Measurements from ENCODE around the gene RASSF5. TPM values are rescaled to one million over a fixed set of nuclear protein-coding genes. Genes with fewer than 3 reads are reported as not detected.
"Not testable (repeated sequence)": the region's sequence is repeated elsewhere in the genome, so short reads cannot be mapped to it uniquely, and the experiment has no call there.

Gene RASSF5
- total RNA-seq, 1 donor from 2014 or later: 35.5 TPM

DNA sequence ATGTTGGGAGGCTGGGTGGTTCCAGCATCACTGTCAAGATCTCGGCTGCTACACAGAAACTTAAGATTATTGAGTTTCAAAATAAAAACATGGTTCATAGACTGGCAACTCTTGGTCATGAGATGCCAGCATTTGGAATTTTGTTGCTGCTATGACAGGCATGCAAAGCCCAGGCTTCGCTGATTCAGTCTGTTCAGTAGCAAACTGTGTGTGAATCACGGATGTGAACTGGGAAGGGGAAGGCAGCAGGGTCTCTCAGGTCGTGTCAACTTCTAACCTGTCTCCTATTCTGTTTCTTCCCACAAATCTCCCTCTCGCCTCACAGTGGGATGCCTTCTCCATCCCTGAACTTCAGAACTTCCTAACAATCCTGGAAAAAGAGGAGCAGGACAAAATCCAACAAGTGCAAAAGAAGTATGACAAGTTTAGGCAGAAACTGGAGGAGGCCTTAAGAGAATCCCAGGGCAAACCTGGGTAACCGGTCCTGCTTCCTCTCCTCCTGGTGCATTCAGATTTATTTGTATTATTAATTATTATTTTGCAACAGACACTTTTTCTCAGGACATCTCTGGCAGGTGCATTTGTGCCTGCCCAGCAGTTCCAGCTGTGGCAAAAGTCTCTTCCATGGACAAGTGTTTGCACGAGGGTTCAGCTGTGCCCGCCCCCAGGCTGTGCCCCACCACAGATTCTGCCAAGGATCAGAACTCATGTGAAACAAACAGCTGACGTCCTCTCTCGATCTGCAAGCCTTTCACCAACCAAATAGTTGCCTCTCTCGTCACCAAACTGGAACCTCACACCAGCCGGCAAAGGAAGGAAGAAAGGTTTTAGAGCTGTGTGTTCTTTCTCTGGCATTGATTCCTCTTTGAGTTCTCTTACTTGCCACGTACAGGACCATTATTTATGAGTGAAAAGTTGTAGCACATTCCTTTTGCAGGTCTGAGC is 79.4 kb downstream of the RASSF5 start:
- no peak for DNase-seq (ENCODE audit: low spot score)

DNA sequence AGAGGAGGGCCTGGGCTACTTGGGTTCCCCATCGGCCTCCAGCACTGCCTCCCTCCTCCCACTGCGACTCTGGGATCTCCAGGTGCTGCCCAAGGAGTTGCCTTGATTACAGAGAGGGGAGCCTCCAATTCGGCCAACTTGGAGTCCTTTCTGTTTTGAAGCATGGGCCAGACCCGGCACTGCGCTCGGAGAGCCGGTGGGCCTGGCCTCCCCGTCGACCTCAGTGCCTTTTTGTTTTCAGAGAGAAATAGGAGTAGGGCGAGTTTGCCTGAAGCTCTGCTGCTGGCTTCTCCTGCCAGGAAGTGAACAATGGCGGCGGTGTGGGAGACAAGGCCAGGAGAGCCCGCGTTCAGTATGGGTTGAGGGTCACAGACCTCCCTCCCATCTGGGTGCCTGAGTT is 80.6 kb downstream of the RASSF5 start:
- no peak for DNase-seq (ENCODE audit: low spot score)

DNA sequence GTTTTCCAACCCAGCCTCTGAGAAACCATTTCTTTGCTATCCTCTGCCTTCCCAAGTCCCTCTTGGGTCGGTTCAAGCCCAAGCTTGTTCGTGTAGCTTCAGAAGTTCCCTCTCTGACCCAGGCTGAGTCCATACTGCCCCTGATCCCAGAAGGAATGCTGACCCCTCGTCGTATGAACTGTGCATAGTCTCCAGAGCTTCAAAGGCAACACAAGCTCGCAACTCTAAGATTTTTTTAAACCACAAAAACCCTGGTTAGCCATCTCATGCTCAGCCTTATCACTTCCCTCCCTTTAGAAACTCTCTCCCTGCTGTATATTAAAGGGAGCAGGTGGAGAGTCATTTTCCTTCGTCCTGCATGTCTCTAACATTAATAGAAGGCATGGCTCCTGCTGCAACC is 81.2 kb downstream of the RASSF5 start:
- no peak for DNase-seq (ENCODE audit: low spot score)

DNA sequence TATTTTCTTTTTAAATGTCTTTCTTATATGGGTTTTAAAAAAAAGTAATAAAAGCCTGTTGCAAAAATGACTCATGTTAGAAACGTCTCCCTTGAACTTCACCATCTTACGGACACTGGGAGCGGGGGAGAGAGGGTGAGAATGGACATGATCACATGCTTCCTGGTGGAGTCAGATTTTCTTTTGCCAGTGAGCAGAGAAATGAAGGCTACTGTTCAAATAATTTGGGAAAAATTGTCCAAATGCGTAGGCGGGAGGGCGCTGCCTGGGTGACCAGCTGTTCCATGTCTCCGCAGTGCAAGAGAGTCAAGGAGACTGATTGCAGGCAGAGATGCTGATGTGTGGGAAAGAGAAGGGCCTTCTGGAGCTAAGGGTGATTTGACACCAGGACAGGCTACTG is 81.9 kb downstream of the RASSF5 start:
- no peak for DNase-seq (ENCODE audit: low spot score)

DNA sequence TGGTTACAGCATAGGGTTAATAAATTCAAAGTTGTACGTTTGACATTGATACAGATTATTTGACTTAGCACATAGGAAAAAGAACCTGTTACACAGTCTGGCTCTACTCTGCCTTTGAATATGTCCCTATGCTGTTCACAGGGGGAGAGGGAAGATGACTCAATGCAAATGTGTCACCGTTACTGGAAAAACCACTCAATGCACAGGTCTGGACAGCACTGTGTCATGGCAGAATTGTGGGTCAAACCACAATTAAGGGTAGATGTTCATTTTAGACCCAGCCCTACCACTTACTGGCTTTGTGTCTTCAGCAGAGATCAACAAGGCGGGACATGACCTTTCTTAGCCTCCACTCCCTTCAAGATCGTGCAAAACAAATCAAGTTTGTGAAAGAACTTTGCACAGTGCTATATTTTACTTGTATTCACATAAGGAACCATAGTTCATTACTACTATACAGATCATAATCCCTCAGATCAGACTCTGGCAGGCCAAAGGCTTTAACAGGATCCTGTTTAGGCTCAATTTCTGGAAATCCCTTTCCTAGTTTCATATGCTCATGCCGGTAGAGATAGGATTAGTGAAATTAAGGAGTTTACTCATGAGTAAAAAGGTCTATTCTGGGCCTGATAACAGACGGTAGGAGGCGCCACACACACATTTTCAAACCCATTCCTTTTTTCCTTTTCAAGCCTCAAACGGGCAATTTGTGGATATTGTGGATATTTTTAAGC is 82.9 kb downstream of the RASSF5 start:
- DNase-seq (ENCODE audit: low spot score): no peak

DNA sequence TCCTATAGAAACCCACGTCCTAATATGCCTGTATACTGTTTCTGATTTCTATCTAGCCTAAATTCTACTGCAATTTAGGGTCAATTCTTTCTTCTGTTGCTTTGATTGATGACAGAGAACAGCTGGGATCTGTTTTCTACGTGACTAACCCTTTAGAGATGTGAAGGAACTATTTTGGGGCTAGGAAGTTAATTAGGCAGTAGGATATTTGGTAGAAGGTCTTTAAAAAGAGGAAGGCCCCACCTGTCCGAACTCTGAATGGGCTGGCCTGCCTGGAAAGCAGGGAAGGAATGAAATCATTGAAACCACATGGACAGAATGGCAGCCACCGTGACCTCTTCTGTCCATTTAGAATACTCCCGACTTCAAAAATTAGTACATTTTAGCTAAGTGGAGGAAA is 83.9 kb downstream of the RASSF5 start:
- DNase-seq (ENCODE audit: low spot score): no peak

DNA sequence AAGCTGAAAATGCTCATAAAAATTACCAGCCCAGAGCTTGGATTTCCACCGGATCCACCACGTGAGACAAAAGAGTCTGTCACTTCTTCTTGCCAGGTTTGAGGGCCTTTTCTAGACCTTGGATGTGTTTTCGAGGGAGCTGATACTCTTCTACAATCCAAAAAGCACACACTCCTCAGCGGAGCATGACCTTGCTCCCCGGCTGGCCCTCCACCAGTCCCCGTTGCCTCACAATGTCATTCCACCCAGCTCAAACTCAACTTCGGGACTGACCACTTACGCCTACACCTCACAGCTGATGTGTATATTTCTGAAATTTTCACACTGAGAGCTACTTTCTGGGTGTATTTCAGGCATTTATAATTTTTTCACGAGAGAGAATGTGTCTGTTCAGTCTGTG is 84.4 kb downstream of the RASSF5 start:
- no peak for DNase-seq (ENCODE audit: low spot score)

DNA sequence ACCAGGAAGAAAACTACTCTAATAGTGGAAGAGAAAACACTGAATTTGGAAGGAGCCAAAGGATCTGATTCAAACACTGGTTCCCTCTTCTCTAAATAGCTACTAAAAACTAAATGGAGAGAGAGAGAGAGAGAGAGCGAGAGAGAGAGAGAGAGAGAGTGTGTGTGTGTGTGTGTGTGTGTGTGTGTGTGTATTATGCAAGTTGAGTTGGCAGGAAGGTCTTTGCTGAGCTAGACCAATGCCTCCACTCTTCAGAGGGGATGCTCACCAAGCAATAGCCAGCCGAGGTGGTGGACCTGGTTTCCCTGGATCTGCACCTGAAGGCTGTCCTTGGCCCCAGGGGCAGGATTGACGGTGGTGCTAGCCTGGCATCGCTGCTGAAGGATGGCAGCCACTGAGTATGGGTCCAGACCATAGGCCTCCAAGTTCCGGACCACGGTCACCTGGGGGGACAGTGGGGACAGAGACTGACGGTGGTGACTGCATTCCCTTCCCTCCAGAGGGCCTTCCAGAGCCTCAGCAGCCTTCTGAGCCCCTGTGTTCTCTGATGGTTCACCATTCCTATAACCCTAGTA is 86.1 kb downstream of the RASSF5 start:
- DNase-seq (ENCODE audit: low spot score): no peak

DNA sequence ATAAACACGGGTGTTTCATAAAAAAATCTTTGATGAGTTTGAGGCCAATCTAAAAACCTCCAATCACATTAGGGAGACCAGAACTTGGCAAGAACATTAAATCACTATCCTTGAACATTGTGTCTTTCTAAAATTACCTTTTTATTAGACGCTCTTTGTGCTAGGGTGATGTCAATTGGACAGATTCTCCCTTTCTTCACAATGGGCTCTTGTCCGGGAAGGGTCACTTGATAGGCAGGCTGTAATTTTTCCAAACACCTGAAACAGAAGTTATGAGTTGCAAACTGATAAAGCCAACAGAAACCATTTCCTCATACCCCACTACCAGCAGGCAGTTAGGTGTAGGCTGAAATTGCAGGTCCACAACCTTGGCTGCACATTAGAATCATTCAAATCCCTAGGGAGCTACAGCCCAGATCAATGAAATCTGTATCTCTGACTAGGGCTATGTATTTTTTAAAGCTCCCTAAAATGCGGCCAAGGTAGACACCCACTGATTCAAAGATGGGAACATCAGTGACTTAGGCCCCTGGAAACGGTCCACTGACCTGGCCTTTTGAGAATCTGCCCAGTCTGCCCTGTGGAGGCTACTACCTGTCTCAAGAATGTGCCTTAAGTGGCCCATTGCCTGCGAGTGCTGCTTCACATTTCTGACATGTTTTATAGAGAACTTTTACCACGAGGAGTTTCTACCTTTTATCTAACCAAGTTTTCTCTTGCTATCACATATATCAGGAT is 88.4 kb downstream of the RASSF5 start:
- no peak for DNase-seq (ENCODE audit: low spot score)

DNA sequence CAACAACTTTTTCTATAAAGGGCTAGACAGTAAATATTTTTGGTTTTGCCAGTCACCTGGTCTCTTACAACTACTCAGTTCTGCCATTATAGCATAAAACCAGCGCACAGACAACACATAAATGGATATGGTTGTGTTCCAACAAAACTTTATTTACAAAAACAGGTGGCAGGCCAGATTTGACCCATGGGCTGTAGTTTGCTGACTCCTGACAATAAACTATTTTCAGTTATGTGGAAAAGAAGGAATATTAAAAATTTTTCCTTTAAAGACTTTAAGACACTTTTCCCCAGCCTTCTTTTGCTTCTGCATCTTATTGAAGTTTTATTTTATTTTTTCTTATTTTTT is 89.0 kb downstream of the RASSF5 start:
- no peak for DNase-seq (ENCODE audit: low spot score)

DNA sequence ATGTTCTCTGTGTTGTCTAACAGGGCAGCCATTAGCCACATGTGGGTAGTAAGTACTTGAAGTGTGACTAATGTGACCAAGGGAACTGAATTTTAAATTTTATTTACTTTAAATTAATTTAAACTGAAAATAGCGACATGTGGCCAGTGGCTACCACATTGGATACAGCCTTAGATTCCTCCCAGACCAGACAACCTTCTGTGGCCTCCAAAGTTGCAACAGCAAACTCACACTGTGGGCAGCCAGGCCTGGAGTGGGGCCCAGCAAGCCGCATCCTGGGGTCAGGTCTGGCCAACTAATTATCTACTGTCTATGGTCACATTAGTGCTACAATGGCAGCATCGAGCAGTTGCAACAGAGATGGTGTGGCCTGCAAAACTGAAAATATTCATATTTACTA is 93.2 kb downstream of the RASSF5 start:
- DNase-seq (ENCODE audit: low spot score): no peak

DNA sequence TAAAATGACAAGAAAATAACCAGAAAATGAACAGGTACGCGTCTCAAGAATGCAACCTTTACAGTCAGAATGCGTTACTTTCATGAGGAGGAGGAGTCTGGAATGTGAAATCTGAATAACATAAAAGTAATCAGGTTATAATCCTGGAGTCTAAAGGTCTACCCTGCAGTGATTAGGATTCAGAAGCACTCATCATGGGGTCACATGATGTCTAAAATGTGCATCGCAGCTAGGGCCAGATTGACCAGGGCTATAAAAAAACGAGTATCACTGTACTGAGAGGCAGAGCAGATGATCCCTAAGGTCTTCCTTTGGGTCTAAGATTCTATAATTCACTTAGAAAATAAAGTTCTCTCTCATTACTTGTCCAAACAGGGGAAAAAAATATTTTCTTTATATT is 97.5 kb downstream of the RASSF5 start:
- no peak for DNase-seq (ENCODE audit: low spot score)

DNA sequence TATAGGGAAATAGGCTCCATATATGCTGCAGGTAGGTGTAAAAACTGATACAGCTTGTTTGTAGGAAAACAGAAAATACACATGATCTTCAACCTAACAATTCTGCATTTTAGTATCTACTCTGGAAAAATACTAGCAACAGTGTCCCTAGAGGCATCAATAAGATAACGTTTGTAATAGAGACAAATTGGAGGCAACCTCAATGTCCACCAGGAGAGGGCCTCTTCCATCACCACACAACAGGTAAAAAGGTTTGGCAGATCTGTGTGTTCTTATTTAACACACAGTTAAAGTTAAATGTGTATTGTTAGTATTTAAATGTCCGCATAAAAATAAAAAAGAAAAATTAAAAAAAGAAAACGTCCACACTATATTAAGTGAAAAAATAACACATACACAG is 99.5 kb downstream of the RASSF5 start:
- DNase-seq (ENCODE audit: low spot score): no peak

DNA sequence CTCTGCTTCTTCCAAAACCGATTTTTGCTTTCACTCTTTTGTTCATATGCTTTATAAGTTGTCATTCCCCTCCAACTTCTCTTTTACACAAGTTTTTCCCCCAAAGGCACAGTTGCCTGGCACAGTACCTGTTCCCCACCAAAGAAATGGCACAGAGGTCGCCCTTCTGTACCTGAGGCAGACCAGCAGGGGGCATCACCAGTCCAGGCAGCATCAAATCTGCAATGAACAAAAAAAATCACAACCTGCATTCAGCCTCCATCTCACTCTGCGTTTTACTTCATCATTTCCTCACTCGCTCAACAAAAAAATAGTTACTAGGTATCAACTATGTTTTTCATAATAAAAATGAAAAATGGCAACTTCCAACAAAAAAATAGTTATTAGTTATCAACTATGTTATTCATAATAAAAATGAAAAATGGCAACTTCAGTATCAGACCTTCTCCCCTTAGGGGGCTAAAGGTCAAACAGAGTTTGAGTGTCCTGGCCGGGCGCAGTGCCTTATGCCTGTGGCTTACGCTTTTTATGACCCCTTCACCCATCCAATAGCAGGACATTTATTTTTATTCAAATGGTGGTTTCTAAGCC is 100.9 kb downstream of the RASSF5 start:
- no peak for DNase-seq (ENCODE audit: low spot score)

DNA sequence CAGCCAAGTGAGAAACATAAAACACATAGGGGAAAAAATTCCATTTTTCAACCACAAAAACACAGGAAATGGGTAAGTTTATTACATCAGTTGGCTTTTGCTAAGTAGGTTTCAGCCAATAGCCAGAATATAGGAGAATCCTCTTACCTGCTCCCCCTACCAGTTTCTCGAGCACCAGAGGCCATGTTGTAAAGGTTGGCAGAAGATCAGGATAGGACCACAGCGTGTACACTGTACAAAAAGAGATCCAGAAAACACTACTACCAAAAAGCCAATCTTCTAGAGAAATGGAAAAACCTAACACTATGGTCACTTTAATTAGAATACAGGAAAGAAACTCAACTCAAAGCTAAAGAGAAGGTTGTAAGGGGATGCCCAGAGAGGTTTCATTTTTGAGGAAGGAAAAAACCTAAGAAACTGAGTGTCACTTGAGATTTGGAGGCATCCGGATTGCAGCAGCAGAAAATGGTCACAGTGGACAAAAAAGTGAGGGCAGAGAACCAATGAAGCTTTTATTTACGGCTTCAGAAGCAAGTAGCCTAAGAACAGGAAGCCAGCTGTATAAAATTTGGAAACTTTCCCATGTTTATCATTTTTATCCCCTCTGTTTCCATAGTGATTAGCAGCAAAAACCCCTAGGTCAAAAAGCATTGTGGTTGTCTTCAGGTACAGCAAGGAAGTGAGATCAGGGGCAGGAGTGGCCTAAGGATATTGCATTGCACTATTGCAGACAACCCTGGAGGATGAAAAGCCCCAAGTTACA is 102.1 kb downstream of the RASSF5 start:
- DNase-seq (ENCODE audit: low spot score): no peak

DNA sequence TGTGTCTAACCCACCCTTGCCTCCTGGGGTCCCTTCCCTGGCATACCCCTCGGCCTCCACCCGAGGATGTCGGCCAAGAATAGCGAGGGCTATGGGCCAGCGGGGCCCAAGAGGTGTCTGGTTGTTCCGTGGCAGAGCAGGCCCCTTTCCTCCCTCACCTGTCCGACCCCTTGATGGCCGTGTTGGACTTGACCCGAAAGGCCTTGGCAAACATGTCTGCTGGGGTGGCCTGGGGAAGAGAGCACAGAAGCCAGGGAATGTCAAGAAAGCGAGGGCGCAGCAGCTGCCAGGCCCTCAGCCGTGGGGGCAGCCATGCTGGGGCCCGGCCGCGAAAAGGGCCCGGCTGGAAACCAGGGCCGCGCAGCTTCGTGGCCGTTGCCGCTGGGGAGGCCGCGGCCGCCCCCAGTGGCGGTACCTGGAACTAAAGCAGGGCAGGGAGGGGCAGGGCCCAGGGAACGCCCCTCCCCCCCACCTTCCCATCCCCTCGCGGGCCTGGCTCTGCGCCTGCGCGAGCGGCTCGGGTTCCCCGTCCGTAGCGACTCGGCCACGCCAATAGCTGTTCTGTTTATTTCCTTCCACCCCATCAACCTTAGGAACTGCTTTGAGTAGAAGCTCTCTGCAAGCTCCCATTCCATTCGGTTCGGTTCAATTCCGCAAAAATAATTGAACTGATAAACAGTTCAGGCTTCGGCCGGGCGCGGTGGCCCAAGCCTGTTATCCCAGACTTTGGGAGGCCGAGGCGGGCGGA is 105.0 kb downstream of the RASSF5 start, which contains the start of gene EIF2D:
Gene EIF2D (minus strand): TSS at position 337 of the 748 bp plus-strand sequence. CDS start 123 bp downstream, at position 214.
- DNase-seq (ENCODE audit: low spot score): peak; percentile 95

DNA sequence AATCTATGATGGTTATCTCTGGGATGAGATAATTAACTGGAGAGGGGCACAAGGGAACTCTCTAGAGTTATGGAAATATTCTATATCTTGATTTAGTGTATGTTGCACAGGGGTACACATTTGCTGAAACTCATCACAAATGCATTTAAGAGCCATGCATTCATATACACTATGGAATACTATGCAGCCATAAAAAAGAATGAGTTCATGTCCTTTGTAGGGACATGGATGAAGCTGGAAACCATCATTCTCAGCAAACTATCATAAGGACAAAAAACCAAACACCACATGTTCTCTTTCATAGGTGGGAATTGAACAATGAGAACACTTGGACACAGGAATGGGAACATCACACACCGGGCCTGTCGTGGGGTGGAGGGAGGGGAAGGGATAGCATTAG is 119.1 kb downstream of the RASSF5 start:
- DNase-seq (ENCODE audit: low spot score): not testable (repeated sequence)

DNA sequence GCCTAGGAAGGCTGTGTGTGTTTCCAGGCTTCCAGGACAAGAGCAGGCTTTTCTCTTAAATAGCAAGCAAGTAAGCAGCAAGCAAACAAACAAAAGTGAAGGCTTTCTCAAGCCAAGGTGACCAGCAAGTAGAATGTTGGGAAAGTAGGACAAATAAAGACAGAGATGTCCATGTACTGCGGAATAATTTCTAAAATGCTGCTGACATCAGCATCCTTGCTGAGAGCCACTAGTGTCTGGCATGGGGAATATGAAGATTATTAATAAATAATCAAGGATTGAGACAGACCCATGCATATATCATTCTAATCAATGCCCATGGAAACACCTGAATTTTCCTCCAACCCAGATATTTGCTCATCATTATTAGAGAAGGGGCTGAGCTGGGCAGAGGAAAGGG is 121.6 kb downstream of the RASSF5 start:
- DNase-seq (ENCODE audit: low spot score): no peak

DNA sequence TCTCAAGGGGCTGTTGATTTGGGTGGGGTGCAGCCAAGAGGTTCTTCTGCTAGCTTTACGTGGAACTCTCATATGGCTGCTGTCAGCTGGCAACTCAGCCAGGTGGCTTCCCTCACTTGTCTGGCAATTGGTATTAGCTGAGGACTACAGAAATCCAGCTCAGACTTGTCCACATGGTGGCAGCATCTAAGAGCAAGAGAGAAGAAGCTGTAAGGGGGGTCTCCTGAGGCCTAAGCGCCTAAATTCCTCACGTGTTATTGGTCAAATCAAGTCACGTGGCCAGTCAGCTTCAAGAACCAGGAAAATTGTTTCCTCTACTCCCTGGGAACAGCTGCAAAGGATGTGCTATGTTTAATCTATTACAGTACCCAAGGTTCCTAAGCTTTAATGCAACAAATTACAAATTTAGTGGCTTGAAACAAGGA is 123.8 kb downstream of the RASSF5 start:
- peak; percentile 52 for DNase-seq (ENCODE audit: low spot score)

DNA sequence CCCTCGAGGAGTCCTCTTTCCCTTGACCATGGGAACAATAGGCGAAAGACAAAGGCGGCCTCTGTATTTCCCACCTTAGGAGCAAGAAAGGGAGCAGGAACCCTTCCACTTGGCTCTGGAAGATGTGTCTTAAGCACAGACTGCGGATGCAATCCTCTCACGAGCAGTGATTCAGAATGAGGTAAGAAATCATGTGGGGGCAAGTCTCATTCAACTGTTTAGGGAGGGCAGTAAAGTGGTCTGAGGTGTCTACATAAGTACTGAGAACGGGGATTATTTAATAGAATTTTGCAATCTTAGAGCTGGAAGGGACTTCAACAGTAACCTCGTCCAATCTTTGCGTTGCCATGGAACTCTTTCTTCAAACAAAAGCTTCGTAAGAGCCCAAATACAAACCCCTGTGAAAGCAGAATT is 126.4 kb downstream of the RASSF5 start:
- no peak for DNase-seq (ENCODE audit: low spot score)

Measured in ureter (tissue), 1 donor.